Smooth muscle cell (in vitro differentiated cells): ENCODE data around the gene GAREM2. TPM values are rescaled to one million over a fixed set of nuclear protein-coding genes. Genes with fewer than 3 reads are reported as not detected.

Experiments
- DNase-seq: peaks from one replicate; lab custom pipeline; 2025; ENCODE audit not compliant: unreplicated experiment; lab: John Stamatoyannopoulos, UW
- H2AFZ ChIP-seq: fragments of 200-600 bp; sonication (generic); 2 replicates; pipeline ENCODE4 v1.6.0; 2016; ENCODE audit warnings: antibody characterized with exemption, low read depth, mild to moderate bottlenecking
- H3F3A ChIP-seq: fragments of 200-600 bp; sonication (generic); 2 replicates; pipeline ENCODE4 v1.6.0; 2017; ENCODE audit warnings: antibody characterized with exemption, low read depth
- H3K27ac ChIP-seq: fragments of 200-600 bp; sonication (generic); 2 replicates; pipeline ENCODE4 v1.5.1; 2016; ENCODE audit warnings: low read depth, mild to moderate bottlenecking
- H3K27me3 ChIP-seq: fragments of 200-600 bp; sonication (generic); 2 replicates; pipeline ENCODE4 v1.6.1; 2016; ENCODE audit warnings: low read depth, mild to moderate bottlenecking
- H3K36me3 ChIP-seq: fragments of 200-600 bp; sonication (generic); 2 replicates; pipeline ENCODE4 v1.5.1; 2016; ENCODE audit warnings: low read depth
- H3K4me1 ChIP-seq: fragments of 200-600 bp; sonication (generic); 2 replicates; pipeline ENCODE4 v1.5.1; 2016; ENCODE audit warnings: low read depth
- H3K4me2 ChIP-seq: fragments of 200-600 bp; sonication (generic); 2 replicates; pipeline ENCODE4 v1.6.0; 2016; ENCODE audit warnings: mild to moderate bottlenecking
- H3K4me3 ChIP-seq: fragments of 200-600 bp; sonication (generic); 2 replicates; pipeline ENCODE4 v1.5.1; 2016; ENCODE audit warnings: mild to moderate bottlenecking
- H3K79me2 ChIP-seq: fragments of 200-600 bp; sonication (generic); 2 replicates; pipeline ENCODE4 v1.6.0; 2016; ENCODE audit warnings: low read depth, mild to moderate bottlenecking
- H3K9ac ChIP-seq: fragments of 200-600 bp; sonication (generic); 2 replicates; pipeline ENCODE4 v1.6.0; 2016; ENCODE audit warnings: low read depth
- H3K9me3 ChIP-seq: fragments of 200-600 bp; sonication (generic); replicated peaks from 2 replicates; pipeline ENCODE4 v1.5.1; 2016; ENCODE audit warnings: low read depth
- H4K20me1 ChIP-seq: fragments of 200-600 bp; sonication (generic); 2 replicates; pipeline ENCODE4 v1.6.0; 2016; ENCODE audit warnings: low read depth
- WGBS: methylation state at CpG from one replicate; pipeline ENCODE4 v1.1.7; 2016; ENCODE audit warnings: low lambda C conversion rate; 5-methylcytosine and 5-hydroxymethylcytosine counted together
- polyA plus RNA-seq: library from polyadenylated mRNA; unstranded; fragments of >200 nt; fragmentation: Nextera tagmentation; extraction: Ambion mirVana; gene quantifications from 2 replicates; pipeline ENCODE4 v1.2.1, GENCODE V29; 2016
- total RNA-seq: library from RNA; depleted of rRNA; stranded (reverse); fragments of >200 nt; gene quantifications from 2 replicates; pipeline ENCODE4 v1.2.3, GENCODE V29; 2014
- TF ChIP-seq, protein P1 (sequence below): fragments of 200-600 bp; sonication (generic); IDR thresholded peaks from 2 replicates; pipeline ENCODE4 v1.5.1; 2017; ENCODE audit warnings: borderline replicate concordance, mild to moderate bottlenecking, antibody characterized with exemption; ENCODE audit not compliant: insufficient read depth, poor library complexity, severe bottlenecking

Gene GAREM2
- total and polyA plus RNA-seq, 2 experiments from 2014 or later, result 2.9 to 16.2 TPM

DNA sequence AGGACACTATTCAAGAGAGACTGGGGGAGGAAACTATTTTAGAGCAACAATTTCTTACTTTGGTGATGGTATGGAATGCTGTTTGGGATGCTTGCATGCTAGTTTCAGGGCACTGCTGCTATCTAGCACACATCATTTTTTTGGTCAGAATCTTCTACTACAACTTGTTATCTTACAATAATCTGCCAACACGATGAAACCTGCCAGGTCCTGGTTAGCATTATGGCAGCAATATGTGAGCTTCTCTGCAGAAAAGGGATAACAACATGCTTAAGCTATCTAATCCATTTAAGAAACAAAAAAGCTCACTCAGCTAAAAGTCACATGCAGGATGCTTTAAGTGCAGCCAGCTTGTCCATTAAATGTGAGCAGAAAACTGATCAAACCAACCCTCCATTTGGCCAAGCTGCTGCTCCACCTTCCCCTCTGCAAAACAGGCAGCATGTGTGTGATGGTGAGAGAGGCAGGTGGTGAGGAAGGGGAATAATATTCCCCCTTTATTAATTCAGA, 30.1 kb downstream of the GAREM2 start:
- no peak overlapping the region for H3K4me3 ChIP-seq
- H3F3A ChIP-seq, result no peaks in the 10 kb centered on the region
- peaks cover 1% of the 10 kb centered on the region for H3K36me3 ChIP-seq
- H2AFZ ChIP-seq, result no peak overlapping the region
- H3K9me3 ChIP-seq, result no peaks in the 10 kb centered on the region
- no peaks in the 10 kb centered on the region for H3K27me3 ChIP-seq
- H3K4me1 ChIP-seq, result peaks cover 10% of the 10 kb centered on the region
- 73% methylated on average over 1 of the region's 1 CpG for WGBS
- no peak overlapping the region for H3K9ac ChIP-seq
- H4K20me1 ChIP-seq, result no peaks in the 10 kb centered on the region
- DNase-seq, result no peak
- H3K27ac ChIP-seq, result no peak overlapping the region
- TF ChIP-seq, protein P1, sequence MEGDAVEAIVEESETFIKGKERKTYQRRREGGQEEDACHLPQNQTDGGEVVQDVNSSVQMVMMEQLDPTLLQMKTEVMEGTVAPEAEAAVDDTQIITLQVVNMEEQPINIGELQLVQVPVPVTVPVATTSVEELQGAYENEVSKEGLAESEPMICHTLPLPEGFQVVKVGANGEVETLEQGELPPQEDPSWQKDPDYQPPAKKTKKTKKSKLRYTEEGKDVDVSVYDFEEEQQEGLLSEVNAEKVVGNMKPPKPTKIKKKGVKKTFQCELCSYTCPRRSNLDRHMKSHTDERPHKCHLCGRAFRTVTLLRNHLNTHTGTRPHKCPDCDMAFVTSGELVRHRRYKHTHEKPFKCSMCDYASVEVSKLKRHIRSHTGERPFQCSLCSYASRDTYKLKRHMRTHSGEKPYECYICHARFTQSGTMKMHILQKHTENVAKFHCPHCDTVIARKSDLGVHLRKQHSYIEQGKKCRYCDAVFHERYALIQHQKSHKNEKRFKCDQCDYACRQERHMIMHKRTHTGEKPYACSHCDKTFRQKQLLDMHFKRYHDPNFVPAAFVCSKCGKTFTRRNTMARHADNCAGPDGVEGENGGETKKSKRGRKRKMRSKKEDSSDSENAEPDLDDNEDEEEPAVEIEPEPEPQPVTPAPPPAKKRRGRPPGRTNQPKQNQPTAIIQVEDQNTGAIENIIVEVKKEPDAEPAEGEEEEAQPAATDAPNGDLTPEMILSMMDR, result no peak
- no peaks in the 10 kb centered on the region for H3K79me2 ChIP-seq
- no peak overlapping the region for H3K4me2 ChIP-seq

GRCh38 chr2:26203906-26204305, 31.0 kb downstream of the GAREM2 start:
- TF ChIP-seq, protein P1, result no peak

DNA sequence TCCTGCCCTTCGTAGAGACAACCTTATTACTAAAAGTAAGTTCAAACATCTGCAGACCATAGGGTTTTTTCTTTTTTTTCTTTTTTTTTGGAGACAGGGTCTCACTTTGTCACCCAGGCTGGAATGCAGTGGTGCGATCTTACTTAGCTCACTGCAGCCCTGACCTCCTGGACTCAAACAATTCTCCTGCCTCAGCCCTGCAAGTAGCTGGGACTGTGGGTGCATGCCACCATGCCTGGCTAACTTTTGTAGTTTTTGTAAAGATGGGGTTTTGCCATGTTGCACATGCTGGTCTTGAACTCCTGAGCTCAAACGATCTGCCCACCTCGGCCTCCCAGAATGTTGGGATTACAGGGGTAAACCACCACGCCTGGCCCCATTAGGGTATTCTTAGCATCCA, 39.1 kb downstream of the GAREM2 start:
- no peak overlapping the region for H3K4me2 ChIP-seq
- peaks cover 47% of the 10 kb centered on the region for H3K36me3 ChIP-seq
- no peak overlapping the region for H2AFZ ChIP-seq
- H3K4me3 ChIP-seq, result no peak overlapping the region
- no peak for DNase-seq
- H3K27me3 ChIP-seq, result no peaks in the 10 kb centered on the region
- H3K4me1 ChIP-seq, result no peaks in the 10 kb centered on the region
- no peaks in the 10 kb centered on the region for H4K20me1 ChIP-seq
- no peaks in the 10 kb centered on the region for H3F3A ChIP-seq
- 98% methylated on average over 5 of the region's 5 CpGs for WGBS
- no peaks in the 10 kb centered on the region for H3K79me2 ChIP-seq
- H3K9ac ChIP-seq, result no peak overlapping the region
- TF ChIP-seq, protein P1, result no peak
- H3K27ac ChIP-seq, result no peak overlapping the region
- no peaks in the 10 kb centered on the region for H3K9me3 ChIP-seq

More at GRCh38 chr2:26203906-26204305, 31.0 kb downstream of the GAREM2 start:
- H3K4me2 ChIP-seq, result no peak overlapping the region
- no peak overlapping the region for H3K9ac ChIP-seq
- DNase-seq, result no peak
- no peaks in the 10 kb centered on the region for H4K20me1 ChIP-seq
- H3F3A ChIP-seq, result no peaks in the 10 kb centered on the region
- H3K27ac ChIP-seq, result no peak overlapping the region
- H3K9me3 ChIP-seq, result no peaks in the 10 kb centered on the region
- peaks cover 10% of the 10 kb centered on the region for H3K4me1 ChIP-seq
- H3K36me3 ChIP-seq, result peaks cover 10% of the 10 kb centered on the region
- no peaks in the 10 kb centered on the region for H3K79me2 ChIP-seq
- no peak overlapping the region for H3K4me3 ChIP-seq
- H2AFZ ChIP-seq, result no peak overlapping the region
- H3K27me3 ChIP-seq, result no peaks in the 10 kb centered on the region
- 94% methylated on average over 7 of the region's 7 CpGs for WGBS

DNA sequence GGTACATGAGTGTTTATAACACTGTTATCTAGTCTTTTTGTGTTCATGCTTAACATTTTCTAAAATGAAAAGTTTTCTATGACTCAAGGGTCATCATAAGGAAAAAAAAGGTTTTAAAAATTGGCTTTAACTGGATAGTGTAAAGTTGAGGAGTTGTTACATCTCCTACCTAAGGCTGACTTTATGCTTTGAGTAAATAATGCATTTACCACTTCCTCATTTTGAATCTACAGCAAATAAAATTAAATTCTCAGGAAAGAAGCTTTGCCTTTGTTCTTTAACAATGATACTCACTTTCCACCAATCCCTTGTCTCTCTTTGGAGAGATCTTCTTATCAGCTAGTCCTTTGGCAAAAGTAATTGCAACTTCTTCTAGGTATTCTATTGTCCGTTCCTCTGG, 41.9 kb downstream of the GAREM2 start:
- no peak overlapping the region for H3K9ac ChIP-seq
- WGBS, result 93% methylated on average over 1 of the region's 1 CpG
- peaks cover 36% of the 10 kb centered on the region for H3K36me3 ChIP-seq

More for the DNA sequence above, 41.9 kb downstream of the GAREM2 start:
- DNase-seq, result no peak
- H4K20me1 ChIP-seq, result no peaks in the 10 kb centered on the region
- H3K79me2 ChIP-seq, result no peaks in the 10 kb centered on the region
- H3K27me3 ChIP-seq, result no peaks in the 10 kb centered on the region
- no peaks in the 10 kb centered on the region for H3F3A ChIP-seq
- no peak overlapping the region for H2AFZ ChIP-seq
- TF ChIP-seq, protein P1, result no peak
- H3K27ac ChIP-seq, result no peak overlapping the region
- peaks cover 5% of the 10 kb centered on the region for H3K9me3 ChIP-seq
- H3K4me2 ChIP-seq, result no peak overlapping the region
- H3K4me1 ChIP-seq, result no peaks in the 10 kb centered on the region
- H3K4me3 ChIP-seq, result no peak overlapping the region
